GM18951 (cell line): ENCODE measurements around the gene TGFA.
"Not testable (repeated sequence)": the region's sequence is repeated elsewhere in the genome, so short reads cannot be mapped to it uniquely, and the experiment has no call there.

Experiments used
- POLR2A ChIP-seq: IDR thresholded peaks from 4 replicates; pipeline ENCODE4 v1.6.1; 2011; ENCODE audit warnings: mild to moderate bottlenecking; ENCODE audit not compliant: insufficient read length, insufficient read depth; ENCODE audit errors: extremely low read depth
- in situ Hi-C: fragments of 300-500 bp; cut with MboI; formaldehyde crosslinking; loops from one replicate; pipeline ENCODE4 v1.12.0; 2022; ENCODE audit warnings: low sequenced_read_pairs, mixed read lengths, inconsistent platforms; ENCODE audit not compliant: unreplicated experiment

Gene TGFA

DNA sequence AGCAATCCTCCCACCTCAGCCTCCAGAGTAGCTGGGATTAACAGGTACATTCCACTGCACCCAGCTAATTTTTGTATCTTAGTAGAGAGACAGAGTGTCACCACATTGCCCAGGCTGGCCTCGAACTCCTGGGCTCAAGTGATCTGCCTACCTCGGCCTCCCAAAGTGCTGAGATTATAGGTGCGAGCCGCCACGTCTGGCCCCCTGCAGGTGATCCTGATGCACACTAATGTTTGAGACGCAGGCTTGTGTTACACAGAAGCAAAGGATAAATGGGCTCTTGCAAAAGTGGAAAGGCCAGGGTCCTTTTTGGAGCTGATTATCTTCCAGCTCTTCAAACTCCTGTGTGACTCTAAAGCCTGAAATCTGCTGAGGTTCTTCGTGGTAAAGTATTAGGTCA, 84.2 kb downstream of the TGFA start:
- in situ Hi-C loops = no loop called here
- TF ChIP-seq POLR2A = no peak

DNA sequence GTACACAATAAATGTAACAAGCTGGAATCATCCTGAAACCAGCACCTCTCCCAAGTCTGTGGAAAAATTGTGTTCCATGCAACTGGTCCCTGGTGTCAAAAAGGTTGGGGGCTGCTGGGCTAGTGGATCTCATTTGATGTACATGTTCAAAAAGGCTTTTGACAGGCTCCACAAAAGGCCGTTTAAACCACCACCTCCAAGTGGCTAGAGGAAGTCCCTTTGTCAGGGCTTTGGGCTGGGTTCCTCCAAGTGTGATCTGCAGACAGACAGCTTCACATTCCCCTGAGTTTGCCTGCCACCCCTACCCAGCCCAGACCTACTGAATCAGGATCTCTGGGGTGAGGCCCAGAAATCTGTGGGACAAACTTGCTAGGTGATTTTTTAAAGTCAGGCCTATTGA, 84.7 kb downstream of the TGFA start:
- in situ Hi-C loops = no loop called here
- TF ChIP-seq POLR2A = no peak

- in situ Hi-C loops = no loop called here
Observed at GRCh38 chr2:70467831-70468779, 85.5 kb downstream of the TGFA start.

GRCh38 chr2:70467237-70467636, 86.4 kb downstream of the TGFA start:
- no peak for TF ChIP-seq POLR2A
- in situ Hi-C loops = no loop called here

More at GRCh38 chr2:70467831-70468779, 85.5 kb downstream of the TGFA start:
- no peak for TF ChIP-seq POLR2A

DNA sequence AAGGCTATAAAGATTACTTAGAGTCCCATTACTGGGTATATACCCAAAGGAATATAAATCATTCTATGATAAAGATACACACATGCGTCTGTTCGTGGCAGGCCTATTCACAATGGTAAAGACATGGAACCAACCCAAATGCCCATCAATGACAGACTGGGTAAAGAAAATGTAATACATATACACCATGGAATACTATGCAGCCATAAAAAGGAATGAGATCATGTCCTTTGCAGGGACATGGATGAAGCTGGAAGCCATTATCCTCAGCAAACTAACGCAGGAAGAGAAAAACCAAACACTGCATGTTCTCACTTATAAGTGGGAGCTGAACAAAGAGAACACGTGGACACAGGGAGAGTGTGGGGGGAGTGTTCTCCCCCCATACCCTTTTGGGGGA, 87.0 kb downstream of the TGFA start:
- in situ Hi-C loops = not testable (repeated sequence)

DNA sequence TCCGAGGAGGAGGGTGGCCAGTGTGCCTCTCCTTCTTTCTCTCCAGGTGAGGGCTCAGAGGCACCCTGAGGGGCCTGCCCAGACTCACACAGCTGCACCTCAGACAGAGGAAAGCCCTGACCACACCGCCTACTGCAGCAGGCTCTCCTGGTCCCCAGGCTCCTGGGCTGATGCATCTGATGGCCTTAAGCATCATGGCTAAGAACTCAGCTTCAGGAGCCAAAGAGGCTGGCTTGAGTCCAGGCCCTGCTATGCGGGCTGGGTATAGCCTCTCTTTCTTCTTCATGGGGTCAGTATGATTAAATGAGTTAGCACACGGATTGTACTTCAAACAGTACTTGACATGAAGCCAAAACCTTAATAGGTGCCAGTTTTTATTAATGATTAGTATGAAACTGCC, 89.6 kb downstream of the TGFA start:
- in situ Hi-C loops = no loop called here
- no peak for TF ChIP-seq POLR2A

DNA sequence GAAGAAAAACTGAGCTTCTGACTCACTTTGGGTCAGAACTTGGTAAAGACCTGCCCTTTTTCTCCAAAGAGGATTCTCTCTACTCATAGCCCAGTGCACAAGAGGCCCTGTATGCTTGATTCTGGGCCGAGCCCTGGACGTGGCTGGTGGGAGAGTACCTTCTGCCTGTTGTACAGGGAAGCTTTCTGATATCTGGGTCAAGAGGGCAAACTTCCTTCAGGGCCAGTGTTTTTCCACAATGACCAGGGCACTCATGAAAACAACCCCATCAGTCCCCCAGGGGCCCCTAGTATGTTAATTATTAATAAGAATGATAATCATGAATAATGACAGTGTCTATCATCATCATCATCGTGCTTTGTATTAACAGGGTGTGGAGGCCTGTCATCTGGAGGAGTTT, 90.0 kb downstream of the TGFA start:
- TF ChIP-seq POLR2A = no peak
- in situ Hi-C loops = no loop called here

DNA sequence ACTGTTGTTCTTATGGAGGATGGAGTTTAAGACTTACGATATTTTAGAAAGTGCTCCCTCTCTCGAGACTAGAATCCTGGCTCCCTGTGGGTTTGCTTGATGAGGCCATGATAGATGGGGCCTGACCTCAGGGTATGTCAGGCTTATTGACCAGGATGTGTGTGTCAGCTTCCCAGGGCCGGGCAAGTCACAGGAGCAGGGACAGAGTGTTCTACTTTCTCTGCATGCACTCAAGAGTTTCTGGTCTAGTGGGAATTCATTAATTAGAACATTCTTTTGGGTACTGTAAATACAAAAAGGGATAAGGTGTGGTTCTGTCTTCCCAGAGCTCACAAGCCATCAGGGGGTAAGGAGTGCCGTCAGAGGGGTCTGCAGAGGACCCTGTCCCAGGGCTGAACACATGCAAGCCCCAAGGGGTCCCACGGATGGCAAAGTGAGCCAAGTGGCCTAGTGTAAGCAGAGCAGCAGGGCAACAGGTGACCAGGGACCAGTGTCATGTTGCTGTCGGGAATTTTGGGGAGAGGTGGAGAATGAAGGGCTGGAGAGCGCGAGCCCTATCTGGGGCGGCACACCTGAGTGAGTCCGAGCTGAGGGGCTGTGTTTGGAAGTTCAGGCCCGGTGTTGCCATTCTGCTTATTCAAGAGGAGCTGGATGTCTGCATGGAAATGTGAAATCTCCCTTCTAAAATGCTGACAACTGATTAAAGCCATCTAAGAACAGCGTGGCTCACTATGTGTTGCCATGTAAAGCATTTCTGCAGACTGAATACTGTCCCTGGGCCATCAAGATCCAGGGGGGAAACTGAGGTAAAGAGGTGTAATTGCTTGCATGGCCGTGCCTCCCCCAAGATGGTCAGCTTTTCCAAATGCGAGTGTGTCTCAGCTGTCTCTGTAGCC, 91.4 kb downstream of the TGFA start:
- in situ Hi-C loops = no loop called here
- TF ChIP-seq POLR2A = no peak

GRCh38 chr2:70461414-70461813, 92.2 kb downstream of the TGFA start:
- in situ Hi-C loops = no loop called here
- TF ChIP-seq POLR2A = no peak

DNA sequence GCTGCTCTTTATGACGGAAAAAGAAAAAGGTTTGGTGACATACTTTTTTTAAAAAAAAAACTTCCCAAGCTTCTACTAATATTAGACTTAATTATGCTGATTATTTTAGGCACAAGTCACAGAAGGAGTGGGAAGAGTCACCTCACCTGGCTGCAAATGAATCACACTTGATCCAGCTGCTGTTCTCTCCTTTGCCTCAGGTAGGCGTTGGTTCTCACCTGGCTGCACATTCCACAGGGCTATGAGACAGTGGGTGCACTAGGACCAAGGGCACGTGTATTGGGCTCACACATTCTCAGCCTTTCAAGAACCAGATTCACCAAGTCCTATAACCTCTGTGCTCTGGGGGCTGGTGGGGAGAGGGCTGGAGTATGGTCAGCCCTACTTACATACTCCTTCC, 93.3 kb downstream of the TGFA start:
- in situ Hi-C loops = no loop called here
- no peak for TF ChIP-seq POLR2A

DNA sequence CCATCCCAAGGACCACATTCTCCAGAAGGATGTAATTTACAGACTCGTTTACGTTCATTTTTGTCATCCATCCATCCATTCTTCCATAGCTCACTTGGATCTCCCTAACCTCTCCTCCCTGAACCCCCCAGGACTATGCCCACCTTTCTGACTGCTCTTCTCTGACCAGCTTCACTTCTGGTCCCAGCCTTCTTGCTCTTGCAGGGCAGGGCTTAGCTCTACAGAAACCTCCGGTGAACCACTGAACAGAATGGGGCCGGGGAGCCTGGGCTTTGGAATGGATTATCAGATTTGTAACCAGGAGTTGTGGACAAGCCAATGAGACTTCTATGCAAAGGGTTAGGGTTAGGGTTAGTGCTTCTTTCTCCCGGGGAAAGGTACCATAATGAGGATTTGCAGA, 95.0 kb downstream of the TGFA start:
- in situ Hi-C loops = no loop called here
- no peak for TF ChIP-seq POLR2A

DNA sequence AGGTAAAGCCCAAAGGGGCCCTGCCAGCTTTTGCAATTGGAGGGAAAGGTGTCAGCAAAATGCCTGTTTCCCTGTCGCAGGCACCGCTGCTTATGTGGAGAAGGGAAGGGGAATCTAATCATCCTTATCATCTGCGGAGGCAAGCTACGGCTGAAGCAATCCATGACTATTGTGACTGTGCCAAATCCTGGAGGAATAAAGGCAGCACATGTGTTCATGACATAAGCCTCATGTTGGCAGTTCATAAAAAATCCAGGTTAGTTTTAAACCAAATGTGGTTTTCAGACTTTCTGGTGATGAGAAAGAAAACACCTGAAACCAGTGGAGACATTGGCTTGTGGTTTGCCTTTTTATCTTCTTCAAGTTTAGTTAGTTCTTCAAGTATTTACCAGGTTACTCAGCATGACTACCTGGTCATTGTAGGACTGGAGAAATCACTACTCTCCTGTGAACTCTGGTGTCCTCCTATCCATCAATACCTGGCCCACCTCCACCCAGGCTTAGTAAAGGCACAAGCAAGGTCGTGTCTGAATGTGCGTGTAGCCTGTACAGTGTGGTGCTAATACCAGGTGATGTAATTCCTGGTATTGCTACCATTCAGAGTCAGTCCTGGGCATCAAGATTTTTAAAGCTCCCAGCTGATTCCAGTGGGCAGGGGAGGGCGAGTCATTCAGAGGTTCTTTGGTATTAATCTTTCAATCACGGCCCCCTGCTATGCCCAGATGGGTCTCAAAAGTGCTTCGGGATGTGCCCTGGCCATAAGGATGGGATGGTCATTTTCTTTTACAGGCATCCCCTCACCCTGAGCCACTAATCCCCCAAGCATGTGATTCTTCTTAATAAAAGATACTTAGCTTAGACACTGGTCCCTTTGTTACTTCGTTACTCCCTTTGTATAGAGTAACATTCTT, 96.8 kb downstream of the TGFA start:
- no peak for TF ChIP-seq POLR2A
- in situ Hi-C loops = no loop called here
